ENCODE measurements around the gene OST4.

Gene OST4

DNA sequence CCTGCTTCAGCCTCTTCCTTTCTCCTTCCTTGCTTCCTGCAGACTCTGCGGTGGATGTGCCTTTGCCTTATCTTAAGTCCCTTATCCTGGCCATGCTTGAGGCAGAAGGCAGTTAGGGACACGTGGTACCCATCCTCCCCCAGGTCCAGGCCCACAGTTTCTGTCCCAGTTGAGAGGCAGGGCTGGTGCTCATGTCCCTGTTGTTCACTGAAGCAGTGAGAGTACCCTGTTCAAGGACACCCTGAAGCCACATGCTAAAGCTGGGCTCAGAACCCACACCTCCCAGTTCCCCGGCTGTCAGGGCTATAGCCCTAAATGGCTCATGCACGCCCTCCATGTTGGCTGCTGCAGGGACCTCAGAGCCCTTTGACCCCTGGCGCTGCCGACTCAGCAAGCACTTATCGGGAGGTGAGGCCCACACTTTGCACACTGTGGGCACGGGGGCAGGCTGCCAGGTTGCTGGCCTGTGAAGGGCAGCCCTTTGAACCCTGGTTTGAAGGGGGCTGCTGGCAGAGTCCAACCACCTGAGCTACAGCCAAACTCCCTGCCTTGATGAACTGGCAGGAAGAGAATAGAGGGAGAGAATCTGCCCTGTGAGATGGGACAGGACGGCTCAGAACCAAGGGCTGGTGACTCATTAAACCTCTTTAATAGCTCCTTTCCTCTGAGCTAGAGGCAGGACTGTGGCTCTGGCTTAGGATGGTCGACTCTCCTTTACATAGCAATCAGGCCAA is 21.4 kb upstream of the OST4 start:
- DNase-seq = no peak

DNA sequence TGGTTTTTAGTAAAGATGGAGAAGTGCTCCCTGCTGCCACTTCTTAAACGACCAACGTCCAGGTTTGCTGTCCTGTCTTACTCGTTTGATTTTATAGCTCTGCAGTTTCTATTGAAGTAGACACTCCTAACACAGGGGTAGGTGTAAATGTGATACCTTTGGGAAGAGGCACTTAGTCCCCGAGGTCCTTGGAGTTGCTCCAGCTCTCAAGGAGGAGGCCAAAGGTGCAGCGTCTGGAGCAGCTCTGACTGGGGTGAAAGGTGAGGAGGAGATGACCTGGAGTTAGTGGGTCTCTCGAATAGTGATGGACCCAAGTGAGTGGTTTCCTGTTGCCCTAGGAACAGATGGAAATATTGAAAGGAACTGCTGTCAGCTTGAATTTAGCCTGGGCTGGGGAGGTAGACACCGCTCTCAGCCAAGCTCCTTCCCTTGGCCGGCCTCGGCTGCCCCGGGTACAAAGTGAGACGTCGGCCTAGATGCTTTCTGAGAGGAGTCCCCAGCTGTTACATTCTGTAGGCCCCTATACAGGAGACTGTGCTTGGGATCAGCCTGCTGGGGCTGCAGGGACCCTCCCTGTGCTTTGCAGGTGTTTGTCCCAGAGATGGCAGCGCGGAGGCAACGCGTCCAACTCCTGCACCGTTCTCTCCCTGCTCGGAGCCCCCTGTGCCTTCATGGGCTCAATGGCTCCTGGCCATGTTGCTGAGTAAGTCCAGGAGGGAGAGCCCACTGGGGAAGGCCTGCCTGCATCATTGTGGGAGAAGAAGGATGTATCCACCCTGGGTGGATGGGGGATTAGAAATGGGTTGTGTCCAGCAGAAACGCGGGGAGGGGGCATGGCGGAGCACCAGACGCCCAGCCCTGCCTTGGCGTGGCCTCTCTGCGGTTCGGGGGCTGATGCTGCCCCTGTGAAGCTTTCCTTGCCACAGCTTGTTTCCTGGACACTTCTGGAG is 20.6 kb upstream of the OST4 start:
- no peak for DNase-seq

GRCh38 chr2:27089111-27089954 is 17.9 kb upstream of the OST4 start:
- no peak for DNase-seq

- DNase-seq = no peak
These were observed 17.2 kb upstream of the OST4 start for GRCh38 chr2:27088634-27089033.

GRCh38 chr2:27087823-27088410 is 16.5 kb upstream of the OST4 start:
- no peak for DNase-seq

DNA sequence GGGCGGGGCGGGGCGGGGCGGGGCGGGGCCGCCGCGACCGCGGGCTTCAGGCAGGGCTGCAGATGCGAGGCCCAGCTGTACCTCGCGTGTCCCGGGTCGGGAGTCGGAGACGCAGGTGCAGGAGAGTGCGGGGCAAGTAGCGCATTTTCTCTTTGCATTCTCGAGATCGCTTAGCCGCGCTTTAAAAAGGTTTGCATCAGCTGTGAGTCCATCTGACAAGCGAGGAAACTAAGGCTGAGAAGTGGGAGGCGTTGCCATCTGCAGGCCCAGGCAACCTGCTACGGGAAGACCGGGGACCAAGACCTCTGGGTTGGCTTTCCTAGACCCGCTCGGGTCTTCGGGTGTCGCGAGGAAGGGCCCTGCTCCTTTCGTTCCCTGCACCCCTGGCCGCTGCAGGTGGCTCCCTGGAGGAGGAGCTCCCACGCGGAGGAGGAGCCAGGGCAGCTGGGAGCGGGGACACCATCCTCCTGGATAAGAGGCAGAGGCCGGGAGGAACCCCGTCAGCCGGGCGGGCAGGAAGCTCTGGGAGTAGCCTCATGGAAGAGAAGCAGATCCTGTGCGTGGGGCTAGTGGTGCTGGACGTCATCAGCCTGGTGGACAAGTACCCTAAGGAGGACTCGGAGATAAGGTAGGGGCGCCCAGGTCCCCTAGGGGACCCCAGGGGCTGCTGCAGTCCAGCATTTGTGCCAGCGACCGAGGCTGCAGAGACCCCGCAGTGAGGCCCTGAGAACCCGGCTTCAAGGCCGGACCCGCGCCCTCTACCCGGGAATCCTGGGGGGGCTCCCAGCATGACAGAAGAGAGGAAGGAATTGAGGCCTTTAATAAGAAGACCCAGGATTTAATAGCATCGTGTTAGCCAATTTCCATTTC is 15.5 kb upstream of the OST4 start, which contains the start of gene KHK:
TSS of gene KHK (plus strand) at position 49 of the 870 bp plus-strand sequence. CDS start at position 537, 488 bp downstream.
- DNase-seq = peak; percentile 55

DNA sequence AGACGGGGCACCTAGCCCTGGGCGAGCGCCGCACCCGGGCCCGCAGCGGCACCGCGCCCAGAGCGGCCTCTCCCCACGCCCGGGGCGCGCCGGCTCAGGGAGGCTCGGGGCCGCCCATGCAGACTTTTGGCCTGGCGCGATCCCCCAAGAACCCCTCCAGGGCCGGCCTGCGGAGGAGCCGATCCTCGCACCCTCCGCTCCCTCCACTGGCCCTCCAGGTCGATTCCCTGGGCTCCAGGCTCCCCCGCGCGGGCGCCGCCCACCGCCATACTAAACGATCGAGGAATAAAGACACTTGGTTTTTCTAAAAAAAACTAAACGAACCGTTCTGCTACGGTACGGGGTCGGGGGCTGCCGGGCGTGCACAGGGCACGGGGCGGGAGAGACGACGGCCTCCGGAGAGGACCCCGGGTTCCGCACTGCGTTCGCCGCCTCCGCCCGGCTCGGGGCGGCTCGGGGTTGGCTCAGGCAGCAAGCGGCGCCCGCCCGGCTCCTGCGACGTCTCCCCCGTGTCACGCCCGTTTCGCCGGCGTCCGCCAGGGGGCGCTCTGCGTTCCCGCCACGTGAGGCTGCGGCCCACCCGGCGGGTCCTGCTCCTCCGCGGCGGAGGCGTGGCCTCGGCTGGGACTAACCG is 14.8 kb upstream of the OST4 start:
- DNase-seq = peak; percentile 97

- peak; percentile 58 for DNase-seq
These were observed 14.2 kb upstream of the OST4 start for GRCh38 chr2:27085673-27086089.

DNA sequence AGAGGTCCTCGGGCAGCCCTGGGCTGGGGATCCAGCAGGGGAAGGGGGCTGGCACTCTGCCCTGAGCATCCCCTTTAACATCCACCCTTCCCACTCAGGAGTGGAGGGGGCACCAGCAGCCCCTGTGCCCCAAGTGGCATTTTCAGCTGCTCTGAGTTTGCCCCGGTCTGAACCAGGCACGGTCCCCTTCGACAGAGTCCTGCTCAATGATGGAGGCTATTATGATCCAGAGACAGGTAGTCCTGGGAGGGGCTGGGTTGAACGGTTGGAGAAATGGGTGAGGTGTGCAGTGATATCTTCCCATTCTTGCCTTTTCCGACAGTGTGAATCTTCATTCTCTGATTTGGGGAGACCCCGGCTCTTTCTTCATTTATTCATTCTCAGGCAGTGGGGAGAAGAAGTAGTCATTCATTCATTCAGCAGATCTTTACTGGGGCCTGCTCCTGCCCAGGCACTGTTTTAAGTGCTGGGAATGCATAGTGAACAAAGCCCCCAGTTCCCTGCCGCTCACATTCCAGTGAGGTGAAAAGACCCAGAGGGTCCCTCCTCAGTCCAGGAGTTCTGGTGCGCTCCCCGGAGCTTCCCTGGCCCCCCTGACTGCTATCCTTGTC is 13.7 kb upstream of the OST4 start:
- DNase-seq = no peak

DNA sequence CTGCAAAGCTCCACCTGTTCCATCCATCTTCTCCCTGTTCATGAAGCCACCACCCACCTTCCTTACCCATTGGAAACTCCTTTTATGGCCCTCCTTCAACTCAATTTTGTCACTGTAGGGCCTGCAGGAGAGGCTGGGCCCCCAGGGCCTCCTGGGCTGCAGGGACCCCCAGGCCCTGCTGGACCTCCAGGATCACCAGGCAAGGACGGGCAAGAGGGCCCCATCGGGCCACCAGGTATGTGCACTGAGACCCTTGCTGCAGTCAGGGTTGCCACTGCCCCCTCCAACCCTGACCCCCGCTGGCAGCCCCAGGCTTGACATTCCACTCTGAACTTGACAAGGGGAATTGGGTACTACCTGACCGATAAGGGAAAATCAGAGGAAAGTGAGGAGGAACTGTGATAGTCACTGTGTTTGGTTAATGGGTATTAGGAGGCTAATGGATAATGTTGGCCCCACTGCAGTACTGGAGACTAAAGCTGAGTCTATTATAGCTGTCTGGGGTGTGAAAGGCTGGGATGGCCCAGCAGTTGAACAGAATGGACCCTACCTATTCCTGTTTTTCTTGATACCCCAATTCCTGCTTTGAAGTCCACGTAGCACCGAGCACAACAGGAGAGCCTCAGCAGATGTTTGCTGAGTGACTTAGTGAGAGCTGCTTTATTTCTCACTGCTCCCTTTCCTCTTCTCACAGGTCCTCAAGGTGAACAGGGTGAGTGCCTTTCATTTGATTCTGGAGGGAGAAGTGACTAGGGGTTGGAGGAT is 13.0 kb upstream of the OST4 start:
- no peak for DNase-seq

- no peak for DNase-seq
These were observed 12.2 kb upstream of the OST4 start for GRCh38 chr2:27083410-27084296.

GRCh38 chr2:27082773-27083409 is 11.4 kb upstream of the OST4 start:
- no peak for DNase-seq

- DNase-seq = no peak
These were observed 10.7 kb upstream of the OST4 start for GRCh38 chr2:27081984-27082772.

- no peak for DNase-seq
These were observed 9.1 kb upstream of the OST4 start for GRCh38 chr2:27080603-27080936.

- DNase-seq = no peak
These were observed 8.7 kb upstream of the OST4 start for GRCh38 chr2:27080140-27080469.

DNA sequence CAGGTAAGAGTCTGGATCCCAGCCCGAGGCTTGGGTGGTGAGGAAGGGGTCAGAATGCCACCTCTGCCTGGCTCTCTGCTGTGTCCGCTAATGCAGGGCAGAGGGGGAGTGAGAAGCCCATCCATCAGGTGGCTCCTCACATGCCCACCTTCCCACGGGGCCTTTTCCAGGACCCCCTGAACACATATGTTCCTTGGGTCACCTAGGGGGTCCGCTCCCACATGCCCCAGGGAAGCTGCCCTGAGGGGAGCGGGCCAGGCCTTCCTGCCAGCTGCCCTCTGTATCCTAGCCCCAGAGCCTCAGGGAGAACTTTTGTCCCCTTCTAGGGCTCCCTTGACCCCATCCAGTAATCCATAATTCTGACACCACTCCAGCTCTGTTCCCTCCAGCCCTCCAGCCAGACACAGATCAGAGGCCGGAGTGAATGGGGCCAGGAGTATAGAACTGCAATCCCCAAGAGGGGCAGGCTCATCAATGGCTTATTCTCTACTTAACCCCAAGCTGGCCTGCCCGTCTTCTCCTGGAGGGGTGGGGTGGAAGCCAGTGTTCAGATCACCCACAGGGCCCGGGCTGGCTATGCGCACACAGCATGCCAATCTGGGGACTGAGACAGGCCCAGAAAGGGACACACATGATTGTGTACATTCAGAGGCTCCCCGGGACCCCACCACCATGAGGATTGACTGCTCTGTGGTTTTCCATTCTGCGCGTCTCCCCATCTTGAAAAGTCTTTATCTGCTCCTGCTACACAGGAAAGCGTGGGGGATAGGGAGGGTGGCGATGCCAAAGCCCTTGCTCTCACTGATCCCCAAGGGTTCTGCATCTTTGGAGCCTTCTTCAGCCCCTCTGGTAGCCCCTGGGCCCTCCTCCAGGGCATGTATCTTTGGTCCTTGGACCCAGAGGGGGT is 8.0 kb upstream of the OST4 start:
- DNase-seq = no peak
